K562 (cell line): Measurements from ENCODE around the gene THG1L. TPM values are rescaled to one million over a fixed set of nuclear protein-coding genes. Genes with fewer than 3 reads are reported as not detected.

Source experiments
- ATF1 ChIP-seq, 2 experiments: fragments of 450-650 bp in 1 of 2; IDR thresholded peaks; 2 replicates each; pipeline ENCODE4 v1.6.1; 2016; ENCODE audit warnings: missing compliant biosample characterization in 1 of 2, missing genetic modification characterization in 1 of 2
- ATF6 ChIP-seq: sonication (generic); formaldehyde crosslinking; IDR thresholded peaks from 2 replicates; pipeline ENCODE4 v1.4.0; 2020; ENCODE audit warnings: mild to moderate bottlenecking, missing genetic modification reagents
- HLTF ChIP-seq: fragments of 450-650 bp; IDR thresholded peaks from 2 replicates; pipeline ENCODE4 v1.6.1; 2016
- RB1 ChIP-seq: fragments of 450-650 bp; IDR thresholded peaks from 2 replicates; pipeline ENCODE4 v1.6.1; 2017; ENCODE audit warnings: low read depth, mild to moderate bottlenecking
- SAFB2 ChIP-seq: fragments of 200-400 bp; formaldehyde crosslinking; IDR thresholded peaks from 2 replicates; pipeline ENCODE4 v1.6.1; 2018; ENCODE audit warnings: borderline replicate concordance, low read length, low read depth, moderate library complexity; ENCODE audit not compliant: severe bottlenecking
- TAF1 ChIP-seq: IDR thresholded peaks from 2 replicates; pipeline ENCODE4 v1.6.1; 2011; ENCODE audit warnings: mild to moderate bottlenecking, low read length, moderate library complexity; ENCODE audit not compliant: insufficient read depth, control insufficient read depth, severe bottlenecking; ENCODE audit errors: extremely low read depth
- U2AF1 ChIP-seq: fragments of 200-400 bp; formaldehyde crosslinking; optimal IDR thresholded peaks from 2 replicates; pipeline ENCODE3; 2017; ENCODE audit warnings: mild to moderate bottlenecking, low read depth, low read length, moderate library complexity
- USF2 ChIP-seq: sonication (generic); formaldehyde crosslinking; IDR thresholded peaks from 2 replicates; pipeline ENCODE4 v1.5.0; 2020; ENCODE audit warnings: missing genetic modification reagents
- ZNF133 ChIP-seq: fragments of 250-450 bp; sonication (Bioruptor Pico); IDR thresholded peaks from 2 replicates; pipeline ENCODE4 v1.4.0; 2020; ENCODE audit warnings: mild to moderate bottlenecking
- ZNF184 ChIP-seq: sonication (generic); formaldehyde crosslinking; IDR thresholded peaks from 2 replicates; pipeline ENCODE4 v1.5.0; 2020; ENCODE audit warnings: missing genetic modification reagents
- ZNF232 ChIP-seq: sonication (generic); formaldehyde crosslinking; IDR thresholded peaks from 2 replicates; pipeline ENCODE4 v1.8.0; 2022; ENCODE audit warnings: mild to moderate bottlenecking, missing genetic modification reagents
- ZNF444 ChIP-seq: fragments of 250-450 bp; sonication (Bioruptor Pico); IDR thresholded peaks from 2 replicates; pipeline ENCODE4 v1.4.0; 2020; ENCODE audit warnings: mild to moderate bottlenecking, moderate library complexity
- ZNF76 ChIP-seq: fragments of 250-450 bp; sonication (Bioruptor Pico); IDR thresholded peaks from 2 replicates; pipeline ENCODE4 v1.4.0; 2020; ENCODE audit warnings: mild to moderate bottlenecking, moderate library complexity, borderline replicate concordance
- polyA plus RNA-seq, 8 experiments: library from polyadenylated mRNA; depleted of rRNA in 4 of 8; stranded (reverse) in 5 of 8; unstranded in 3 of 8; fragments of >200 nt; fragmentation: Nextera tagmentation in 2 of 8; fragmentation: Illumina TruSeq in 1 of 8; extraction: Ambion mirVana in 2 of 8; extraction: Trizol in 1 of 8; gene quantifications; 2 replicates each; pipeline versions ENCODE4 v1.2.1 to v1.2.3, GENCODE V29; 2011 to 2014; ENCODE audit warnings: inconsistent platforms in 1 of 8, missing spikeins in 1 of 8
- total RNA-seq, 7 experiments: library from RNA; depleted of rRNA in 6 of 7; stranded (reverse); fragments of >200 nt in 6 of 7; fragmentation: Illumina TruSeq in 2 of 7; extraction: Trizol in 2 of 7; gene quantifications; 2 replicates each; pipeline versions ENCODE4 v1.2.1 to v1.2.3, GENCODE V29; 2011 to 2021; ENCODE audit warnings: low replicate concordance in 1 of 7
- TF ChIP-seq, protein P1 (sequence below): sonication (generic); formaldehyde crosslinking; IDR thresholded peaks from 2 replicates; pipeline ENCODE4 v1.8.1; 2023; ENCODE audit warnings: missing genetic modification reagents, mild to moderate bottlenecking, borderline replicate concordance
- TF ChIP-seq, protein P2 (sequence below): sonication (generic); formaldehyde crosslinking; IDR thresholded peaks from 2 replicates; pipeline ENCODE4 v1.8.1; 2023; ENCODE audit warnings: mild to moderate bottlenecking, missing genetic modification reagents, moderate library complexity
- TF ChIP-seq, protein P3 (sequence below): fragments of 250-450 bp; sonication (Bioruptor Pico); IDR thresholded peaks from 2 replicates; pipeline ENCODE4 v1.8.0; 2021; ENCODE audit warnings: mild to moderate bottlenecking, moderate library complexity

Gene THG1L
- total and polyA plus RNA-seq, 9 of the 15 experiments (the other 6 are each of a cell fraction or from before 2014, with no cell fraction given): 21.8 to 40.7 (median 28.0) TPM

DNA sequence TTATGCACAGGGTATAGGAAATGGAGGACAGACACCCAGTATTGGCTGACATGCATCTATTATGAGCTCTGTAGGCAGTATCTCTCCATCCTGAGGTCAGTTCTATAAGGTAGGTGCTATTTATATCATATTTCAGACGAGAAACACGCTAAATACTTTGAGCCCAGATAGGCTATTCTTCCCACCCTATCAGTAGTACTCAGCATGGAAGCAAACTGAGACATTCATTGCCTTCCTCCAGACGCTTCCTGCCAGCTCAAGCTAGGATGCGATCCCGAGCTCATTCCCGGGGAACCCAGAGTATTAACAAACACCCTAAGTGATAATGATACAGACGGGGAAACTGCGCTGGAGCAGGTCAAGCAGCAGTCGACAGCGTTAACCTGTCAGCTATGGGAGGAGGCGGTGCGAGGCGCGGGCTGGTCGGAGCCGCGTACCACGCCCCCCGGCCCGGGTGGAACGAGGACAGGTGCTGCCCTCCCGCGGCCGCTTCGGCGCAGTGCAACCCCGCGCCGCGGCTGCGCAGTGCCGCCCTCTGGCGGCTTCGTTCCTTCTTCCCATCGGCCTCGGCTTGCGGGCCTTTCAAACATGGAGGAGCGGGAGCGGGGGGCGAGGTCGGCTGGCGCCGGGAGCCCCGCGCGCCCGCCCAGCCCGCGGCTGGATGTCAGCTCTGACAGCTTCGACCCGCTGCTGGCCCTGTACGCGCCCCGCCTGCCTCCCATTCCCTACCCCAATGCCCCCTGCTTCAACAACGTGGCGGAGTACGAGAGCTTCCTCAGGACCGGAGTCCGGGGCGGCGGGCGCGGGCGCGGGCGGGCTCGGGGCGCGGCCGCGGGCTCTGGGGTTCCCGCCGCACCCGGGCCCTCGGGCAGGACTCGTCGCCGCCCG, 12.2 kb downstream of the THG1L start, which contains the start of gene LSM11 (continued):
- TF ChIP-seq ZNF76 (CRISPR knock-in tag) (no peak), RB1 (peak; percentile 96), ZNF232 (no peak), USF2 (CRISPR knock-in tag) (no peak), ZNF444 (CRISPR knock-in tag) (no peak), ATF6 (CRISPR knock-in tag) (no peak), ZNF133 (CRISPR knock-in tag) (no peak), HLTF (no peak), SAFB2 (no peak), TAF1 (peak; percentile 50), ZNF184 (no peak), U2AF1 (no peak), ATF1 (CRISPR knock-in tag; IDR thresholded peaks at IDR 0.05) (no peak), ATF1 (tag; IDR thresholded peaks at IDR 0.05) (peak; percentile 52)
- TF ChIP-seq, protein P1, sequence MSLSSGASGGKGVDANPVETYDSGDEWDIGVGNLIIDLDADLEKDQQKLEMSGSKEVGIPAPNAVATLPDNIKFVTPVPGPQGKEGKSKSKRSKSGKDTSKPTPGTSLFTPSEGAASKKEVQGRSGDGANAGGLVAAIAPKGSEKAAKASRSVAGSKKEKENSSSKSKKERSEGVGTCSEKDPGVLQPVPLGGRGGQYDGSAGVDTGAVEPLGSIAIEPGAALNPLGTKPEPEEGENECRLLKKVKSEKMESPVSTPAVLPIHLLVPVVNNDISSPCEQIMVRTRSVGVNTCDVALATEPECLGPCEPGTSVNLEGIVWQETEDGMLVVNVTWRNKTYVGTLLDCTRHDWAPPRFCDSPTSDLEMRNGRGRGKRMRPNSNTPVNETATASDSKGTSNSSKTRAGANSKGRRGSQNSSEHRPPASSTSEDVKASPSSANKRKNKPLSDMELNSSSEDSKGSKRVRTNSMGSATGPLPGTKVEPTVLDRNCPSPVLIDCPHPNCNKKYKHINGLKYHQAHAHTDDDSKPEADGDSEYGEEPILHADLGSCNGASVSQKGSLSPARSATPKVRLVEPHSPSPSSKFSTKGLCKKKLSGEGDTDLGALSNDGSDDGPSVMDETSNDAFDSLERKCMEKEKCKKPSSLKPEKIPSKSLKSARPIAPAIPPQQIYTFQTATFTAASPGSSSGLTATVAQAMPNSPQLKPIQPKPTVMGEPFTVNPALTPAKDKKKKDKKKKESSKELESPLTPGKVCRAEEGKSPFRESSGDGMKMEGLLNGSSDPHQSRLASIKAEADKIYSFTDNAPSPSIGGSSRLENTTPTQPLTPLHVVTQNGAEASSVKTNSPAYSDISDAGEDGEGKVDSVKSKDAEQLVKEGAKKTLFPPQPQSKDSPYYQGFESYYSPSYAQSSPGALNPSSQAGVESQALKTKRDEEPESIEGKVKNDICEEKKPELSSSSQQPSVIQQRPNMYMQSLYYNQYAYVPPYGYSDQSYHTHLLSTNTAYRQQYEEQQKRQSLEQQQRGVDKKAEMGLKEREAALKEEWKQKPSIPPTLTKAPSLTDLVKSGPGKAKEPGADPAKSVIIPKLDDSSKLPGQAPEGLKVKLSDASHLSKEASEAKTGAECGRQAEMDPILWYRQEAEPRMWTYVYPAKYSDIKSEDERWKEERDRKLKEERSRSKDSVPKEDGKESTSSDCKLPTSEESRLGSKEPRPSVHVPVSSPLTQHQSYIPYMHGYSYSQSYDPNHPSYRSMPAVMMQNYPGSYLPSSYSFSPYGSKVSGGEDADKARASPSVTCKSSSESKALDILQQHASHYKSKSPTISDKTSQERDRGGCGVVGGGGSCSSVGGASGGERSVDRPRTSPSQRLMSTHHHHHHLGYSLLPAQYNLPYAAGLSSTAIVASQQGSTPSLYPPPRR: no peak
- TF ChIP-seq, protein P2, sequence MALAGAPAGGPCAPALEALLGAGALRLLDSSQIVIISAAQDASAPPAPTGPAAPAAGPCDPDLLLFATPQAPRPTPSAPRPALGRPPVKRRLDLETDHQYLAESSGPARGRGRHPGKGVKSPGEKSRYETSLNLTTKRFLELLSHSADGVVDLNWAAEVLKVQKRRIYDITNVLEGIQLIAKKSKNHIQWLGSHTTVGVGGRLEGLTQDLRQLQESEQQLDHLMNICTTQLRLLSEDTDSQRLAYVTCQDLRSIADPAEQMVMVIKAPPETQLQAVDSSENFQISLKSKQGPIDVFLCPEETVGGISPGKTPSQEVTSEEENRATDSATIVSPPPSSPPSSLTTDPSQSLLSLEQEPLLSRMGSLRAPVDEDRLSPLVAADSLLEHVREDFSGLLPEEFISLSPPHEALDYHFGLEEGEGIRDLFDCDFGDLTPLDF: no peak
- TF ChIP-seq, protein P3, sequence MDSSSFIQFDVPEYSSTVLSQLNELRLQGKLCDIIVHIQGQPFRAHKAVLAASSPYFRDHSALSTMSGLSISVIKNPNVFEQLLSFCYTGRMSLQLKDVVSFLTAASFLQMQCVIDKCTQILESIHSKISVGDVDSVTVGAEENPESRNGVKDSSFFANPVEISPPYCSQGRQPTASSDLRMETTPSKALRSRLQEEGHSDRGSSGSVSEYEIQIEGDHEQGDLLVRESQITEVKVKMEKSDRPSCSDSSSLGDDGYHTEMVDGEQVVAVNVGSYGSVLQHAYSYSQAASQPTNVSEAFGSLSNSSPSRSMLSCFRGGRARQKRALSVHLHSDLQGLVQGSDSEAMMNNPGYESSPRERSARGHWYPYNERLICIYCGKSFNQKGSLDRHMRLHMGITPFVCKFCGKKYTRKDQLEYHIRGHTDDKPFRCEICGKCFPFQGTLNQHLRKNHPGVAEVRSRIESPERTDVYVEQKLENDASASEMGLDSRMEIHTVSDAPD (CRISPR knock-in tag): no peak
